IMR-90 (cell line): ENCODE results near the gene ZNF888.
"Not testable (repeated sequence)": the region's sequence is repeated elsewhere in the genome, so short reads cannot be mapped to it uniquely, and the experiment has no call there.

Source experiments
- CEBPB ChIP-seq: IDR thresholded peaks from 2 replicates; pipeline ENCODE4 v1.6.1; 2012; ENCODE audit warnings: low read depth, low read length, improper control_type of control experiment
- FOS ChIP-seq: fragments of 150-350 bp; IDR thresholded peaks from 2 replicates; pipeline ENCODE4 v1.6.1; 2016; ENCODE audit warnings: low read depth, low read length
- NFE2L2 ChIP-seq: fragments of 150-350 bp; IDR thresholded peaks from 2 replicates; pipeline ENCODE4 v1.6.1; 2016; ENCODE audit warnings: low read depth, mild to moderate bottlenecking, low read length
- POLR2A ChIP-seq: IDR thresholded peaks from 2 replicates; pipeline ENCODE4 v1.6.1; 2012; ENCODE audit warnings: mild to moderate bottlenecking, low read depth, low read length
- RAD21 ChIP-seq: IDR thresholded peaks from 2 replicates; pipeline ENCODE4 v1.6.1; 2012; ENCODE audit warnings: low read length, improper control_type of control experiment
- RCOR1 ChIP-seq: IDR thresholded peaks from 2 replicates; pipeline ENCODE4 v1.6.1; 2012; ENCODE audit warnings: mild to moderate bottlenecking, low read length, improper control_type of control experiment; ENCODE audit not compliant: insufficient replicate concordance
- RFX5 ChIP-seq: IDR thresholded peaks from 2 replicates; pipeline ENCODE4 v1.8.0; 2012; ENCODE audit warnings: low read depth, mild to moderate bottlenecking, low read length, moderate library complexity
- SMC3 ChIP-seq: fragments of 150-350 bp; IDR thresholded peaks from 2 replicates; pipeline ENCODE4 v1.6.1; 2016; ENCODE audit warnings: low read depth, mild to moderate bottlenecking, antibody characterized with exemption, low read length, moderate library complexity
- TF ChIP-seq, protein P1 (sequence below): conservative IDR thresholded peaks from 2 replicates; pipeline ENCODE4 v1.5.1; 2012; ENCODE audit warnings: mild to moderate bottlenecking, low read depth, low read length, improper control_type of control experiment
- TF ChIP-seq, protein P2 (sequence below): fragments of 150-350 bp; IDR thresholded peaks from 2 replicates; pipeline ENCODE4 v1.6.1; 2016; ENCODE audit warnings: low read depth, mild to moderate bottlenecking, low read length, moderate library complexity, borderline replicate concordance
- TF ChIP-seq, protein P3 (sequence below): fragments of 150-350 bp; IDR thresholded peaks from 2 replicates; pipeline ENCODE4 v1.6.1; 2017; ENCODE audit warnings: mild to moderate bottlenecking, antibody characterized with exemption, low read length, low read depth

DNA sequence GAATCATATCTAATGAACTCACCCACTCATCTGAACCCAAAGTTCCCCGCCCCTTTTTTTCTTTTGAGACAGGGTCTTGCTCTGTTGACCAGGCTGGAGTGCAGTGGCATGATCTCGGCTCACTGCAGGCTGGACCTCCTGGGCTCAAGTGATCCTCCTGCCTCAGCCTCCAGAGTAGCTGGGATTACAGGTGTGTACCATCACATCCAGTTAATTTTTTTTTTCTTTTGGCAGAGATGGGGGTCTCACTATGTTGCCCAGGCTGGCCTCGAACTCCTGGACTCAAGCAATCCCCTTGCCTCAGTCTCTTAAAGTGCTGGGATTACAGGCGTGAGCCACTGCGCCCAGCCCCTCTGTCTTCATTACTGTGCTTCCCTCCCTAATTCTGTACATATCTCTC, 17.7 kb upstream of the ZNF888 start:
- TF ChIP-seq, protein P1, sequence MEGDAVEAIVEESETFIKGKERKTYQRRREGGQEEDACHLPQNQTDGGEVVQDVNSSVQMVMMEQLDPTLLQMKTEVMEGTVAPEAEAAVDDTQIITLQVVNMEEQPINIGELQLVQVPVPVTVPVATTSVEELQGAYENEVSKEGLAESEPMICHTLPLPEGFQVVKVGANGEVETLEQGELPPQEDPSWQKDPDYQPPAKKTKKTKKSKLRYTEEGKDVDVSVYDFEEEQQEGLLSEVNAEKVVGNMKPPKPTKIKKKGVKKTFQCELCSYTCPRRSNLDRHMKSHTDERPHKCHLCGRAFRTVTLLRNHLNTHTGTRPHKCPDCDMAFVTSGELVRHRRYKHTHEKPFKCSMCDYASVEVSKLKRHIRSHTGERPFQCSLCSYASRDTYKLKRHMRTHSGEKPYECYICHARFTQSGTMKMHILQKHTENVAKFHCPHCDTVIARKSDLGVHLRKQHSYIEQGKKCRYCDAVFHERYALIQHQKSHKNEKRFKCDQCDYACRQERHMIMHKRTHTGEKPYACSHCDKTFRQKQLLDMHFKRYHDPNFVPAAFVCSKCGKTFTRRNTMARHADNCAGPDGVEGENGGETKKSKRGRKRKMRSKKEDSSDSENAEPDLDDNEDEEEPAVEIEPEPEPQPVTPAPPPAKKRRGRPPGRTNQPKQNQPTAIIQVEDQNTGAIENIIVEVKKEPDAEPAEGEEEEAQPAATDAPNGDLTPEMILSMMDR = not testable (repeated sequence)
- TF ChIP-seq RFX5, RAD21, RCOR1, POLR2A, SMC3, CEBPB, FOS, NFE2L2: not testable (repeated sequence)
- TF ChIP-seq, protein P2, sequence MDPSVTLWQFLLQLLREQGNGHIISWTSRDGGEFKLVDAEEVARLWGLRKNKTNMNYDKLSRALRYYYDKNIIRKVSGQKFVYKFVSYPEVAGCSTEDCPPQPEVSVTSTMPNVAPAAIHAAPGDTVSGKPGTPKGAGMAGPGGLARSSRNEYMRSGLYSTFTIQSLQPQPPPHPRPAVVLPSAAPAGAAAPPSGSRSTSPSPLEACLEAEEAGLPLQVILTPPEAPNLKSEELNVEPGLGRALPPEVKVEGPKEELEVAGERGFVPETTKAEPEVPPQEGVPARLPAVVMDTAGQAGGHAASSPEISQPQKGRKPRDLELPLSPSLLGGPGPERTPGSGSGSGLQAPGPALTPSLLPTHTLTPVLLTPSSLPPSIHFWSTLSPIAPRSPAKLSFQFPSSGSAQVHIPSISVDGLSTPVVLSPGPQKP = not testable (repeated sequence)
- TF ChIP-seq, protein P3, sequence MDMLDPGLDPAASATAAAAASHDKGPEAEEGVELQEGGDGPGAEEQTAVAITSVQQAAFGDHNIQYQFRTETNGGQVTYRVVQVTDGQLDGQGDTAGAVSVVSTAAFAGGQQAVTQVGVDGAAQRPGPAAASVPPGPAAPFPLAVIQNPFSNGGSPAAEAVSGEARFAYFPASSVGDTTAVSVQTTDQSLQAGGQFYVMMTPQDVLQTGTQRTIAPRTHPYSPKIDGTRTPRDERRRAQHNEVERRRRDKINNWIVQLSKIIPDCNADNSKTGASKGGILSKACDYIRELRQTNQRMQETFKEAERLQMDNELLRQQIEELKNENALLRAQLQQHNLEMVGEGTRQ = not testable (repeated sequence)
